ENCODE results near the gene DNAJC17. TPM values are rescaled to one million over a fixed set of nuclear protein-coding genes. Genes with fewer than 3 reads are reported as not detected.

The DNAJC17 gene
- total and polyA plus RNA-seq, 2 donors (not counting 1 experiment from before 2014, with no cell fraction given), result 30.5 to 46.1 TPM

- POLR2A ChIA-PET, result interaction anchor here (0.6 to 1.3 kb wide), 4 partner anchors 37 to 700 kb away, joined by 3 to 5 read pairs (median 4); partner anchors contain the start of genes CCDC32, DNAJC17, VPS18 and ZFYVE19
- under 1% methylated on average over 89 of the region's 89 CpGs for WGBS (ENCODE audit: insufficient coverage)
- Histone ChIP-seq H3K4me2 (replicated peaks; ENCODE audit: low read depth, low read length, poor library complexity, severe bottlenecking) (peak within 1 kb of the TSS; percentile 80), H3K4me1 (ENCODE audit: control insufficient read depth in 2 of 2, insufficient read depth in 2 of 2, low read length in 2 of 2) (peaks cover 34 to 38% of the 10 kb centered on the region in 2 donors), H3K36me3 (replicated peaks in 1 of 2; ENCODE audit: control extremely low read depth in 1 of 2, control insufficient read depth in 1 of 2, extremely low read depth in 1 of 2, insufficient read depth in 2 of 2, low read length in 1 of 2) (no peaks in the 10 kb centered on the region), H3K27me3 (replicated peaks in 1 of 4; ENCODE audit: control extremely low read depth in 1 of 4, control insufficient read depth in 3 of 4, insufficient read depth in 4 of 4, low read length in 3 of 4) (no peaks in the 10 kb centered on the region), H3K9me3 (ENCODE audit: control extremely low read depth in 1 of 3, control insufficient read depth in 2 of 3, insufficient read depth in 1 of 3, low read length in 2 of 3) (no peaks in the 10 kb centered on the region), H3K9ac (ENCODE audit: low read length) (peak within 1 kb of the TSS; percentile 68), H3K27ac (ENCODE audit: low read length in 2 of 2) (no peak within 1 kb of the TSS), H2AFZ (ENCODE audit: insufficient read depth, low read depth, low read length, poor library complexity, severe bottlenecking) (peak within 1 kb of the TSS; percentile 84), H3K79me2 (ENCODE audit: control insufficient read depth, insufficient read depth, low read length) (no peaks in the 10 kb centered on the region), H3K4me3 (ENCODE audit: control extremely low read depth in 1 of 5, extremely low read depth in 1 of 5, insufficient read depth in 1 of 5, low read depth in 2 of 5, low read length in 4 of 5) (peak within 1 kb of the TSS; percentile 32 to 80 (median 72)), H4K20me1 (ENCODE audit: control insufficient read depth, insufficient read depth, low read length, poor library complexity, severe bottlenecking) (peaks cover 4% of the 10 kb centered on the region)
- Mint-ChIP-seq H3K4me3 (peak within 1 kb of the TSS; percentile 94), H3K27ac (peak within 1 kb of the TSS; percentile 92), H3K9me3 (ENCODE audit: insufficient read depth) (no peaks in the 10 kb centered on the region), H3K4me1 (peaks cover 37% of the 10 kb centered on the region), H3K27me3 (no peaks in the 10 kb centered on the region)
- DNase-seq (peak; percentile 70), ATAC-seq (ENCODE audit: low read depth) (peak; percentile 64)
- CTCF ChIA-PET, result interaction anchor here (0.6 to 2.9 kb wide), 5 partner anchors 15 to 141 kb away, joined by 3 to 32 read pairs (median 4); partner anchors contain the start of gene VPS18
- TF ChIP-seq EZH2 (IDR thresholded peaks at IDR 0.05; ENCODE audit: borderline replicate concordance, insufficient read depth, low read depth, low read length, poor library complexity, severe bottlenecking), result no peak
- TF ChIP-seq, protein P1, sequence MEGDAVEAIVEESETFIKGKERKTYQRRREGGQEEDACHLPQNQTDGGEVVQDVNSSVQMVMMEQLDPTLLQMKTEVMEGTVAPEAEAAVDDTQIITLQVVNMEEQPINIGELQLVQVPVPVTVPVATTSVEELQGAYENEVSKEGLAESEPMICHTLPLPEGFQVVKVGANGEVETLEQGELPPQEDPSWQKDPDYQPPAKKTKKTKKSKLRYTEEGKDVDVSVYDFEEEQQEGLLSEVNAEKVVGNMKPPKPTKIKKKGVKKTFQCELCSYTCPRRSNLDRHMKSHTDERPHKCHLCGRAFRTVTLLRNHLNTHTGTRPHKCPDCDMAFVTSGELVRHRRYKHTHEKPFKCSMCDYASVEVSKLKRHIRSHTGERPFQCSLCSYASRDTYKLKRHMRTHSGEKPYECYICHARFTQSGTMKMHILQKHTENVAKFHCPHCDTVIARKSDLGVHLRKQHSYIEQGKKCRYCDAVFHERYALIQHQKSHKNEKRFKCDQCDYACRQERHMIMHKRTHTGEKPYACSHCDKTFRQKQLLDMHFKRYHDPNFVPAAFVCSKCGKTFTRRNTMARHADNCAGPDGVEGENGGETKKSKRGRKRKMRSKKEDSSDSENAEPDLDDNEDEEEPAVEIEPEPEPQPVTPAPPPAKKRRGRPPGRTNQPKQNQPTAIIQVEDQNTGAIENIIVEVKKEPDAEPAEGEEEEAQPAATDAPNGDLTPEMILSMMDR (IDR thresholded peaks at IDR 0.05), result no peak
- intact Hi-C loops (cut with micrococcal nuclease), result loop anchor here (1.0 kb wide), 1 partner anchor 37 kb away; the partner anchor contains the start of genes DNAJC17 and ZFYVE19
Measured at GRCh38 chr15:40843885-40844695, 36.8 kb upstream of the DNAJC17 start, which contains the start of gene SPINT1. Gene SPINT1 (plus strand): TSS chr15:40844048. CDS start chr15:40844555, 507 bp downstream.
